ENCODE results near the gene LRRIQ4.

Gene LRRIQ4

GRCh38 chr3:169811631-169812331 is 889 bp upstream of the LRRIQ4 start:
- no peak for DNase-seq

- no peak for DNase-seq
Observed at GRCh38 chr3:169813278-169813677, 608 bp downstream of the LRRIQ4 start.

GRCh38 chr3:169813757-169814517 is 1.3 kb downstream of the LRRIQ4 start:
- peak; percentile 49 for DNase-seq

- no peak for DNase-seq
Observed at GRCh38 chr3:169815590-169816150, 3.0 kb downstream of the LRRIQ4 start.

GRCh38 chr3:169818316-169818715 is 5.6 kb downstream of the LRRIQ4 start:
- no peak for DNase-seq

GRCh38 chr3:169822091-169822490 is 9.4 kb downstream of the LRRIQ4 start:
- no peak for DNase-seq

- DNase-seq = no peak
Observed at GRCh38 chr3:169822540-169822939, 9.9 kb downstream of the LRRIQ4 start.

GRCh38 chr3:169822983-169823382 is 10.3 kb downstream of the LRRIQ4 start:
- DNase-seq = no peak

GRCh38 chr3:169825316-169825715 is 12.6 kb downstream of the LRRIQ4 start:
- no peak for DNase-seq

GRCh38 chr3:169827712-169828111 is 15.0 kb downstream of the LRRIQ4 start:
- DNase-seq = no peak

GRCh38 chr3:169835533-169835932 is 22.9 kb downstream of the LRRIQ4 start:
- no peak for DNase-seq

- no peak for DNase-seq
Observed at GRCh38 chr3:169836078-169836941, 23.6 kb downstream of the LRRIQ4 start.

- no peak for DNase-seq
Observed at GRCh38 chr3:169836942-169837275, 24.2 kb downstream of the LRRIQ4 start.

GRCh38 chr3:169838511-169839030 is 25.9 kb downstream of the LRRIQ4 start:
- no peak for DNase-seq

GRCh38 chr3:169841171-169841570 is 28.5 kb downstream of the LRRIQ4 start:
- no peak for DNase-seq

GRCh38 chr3:169842960-169843359 is 30.3 kb downstream of the LRRIQ4 start:
- no peak for DNase-seq

GRCh38 chr3:169846458-169847193 is 34.0 kb downstream of the LRRIQ4 start:
- no peak for DNase-seq

- DNase-seq = no peak
Observed at GRCh38 chr3:169847896-169848295, 35.2 kb downstream of the LRRIQ4 start.

- no peak for DNase-seq
Observed at GRCh38 chr3:169848741-169849140, 36.1 kb downstream of the LRRIQ4 start.

GRCh38 chr3:169850618-169851017 is 37.9 kb downstream of the LRRIQ4 start:
- DNase-seq = no peak

GRCh38 chr3:169855514-169855913 is 42.8 kb downstream of the LRRIQ4 start:
- DNase-seq = no peak

GRCh38 chr3:169857811-169858210 is 45.1 kb downstream of the LRRIQ4 start:
- DNase-seq = no peak

All from effector CD8-positive, alpha-beta T cell (primary cell).